Measurements from ENCODE around the gene SLC30A3.
"Not testable (repeated sequence)": the region's sequence is repeated elsewhere in the genome, so short reads cannot be mapped to it uniquely, and the experiment has no call there.

The SLC30A3 gene

GRCh38 chr2:27306573-27307286 is 43.9 kb upstream of the SLC30A3 start:
- TF ChIP-seq CTCF (conservative IDR thresholded peaks at IDR 0.05) = no peak
- no peak overlapping the region for H3K27ac ChIP-seq

- H3K27ac ChIP-seq = no peak overlapping the region
- TF ChIP-seq CTCF (conservative IDR thresholded peaks at IDR 0.05) = no peak
Measured at GRCh38 chr2:27306136-27306535, 43.3 kb upstream of the SLC30A3 start.

DNA sequence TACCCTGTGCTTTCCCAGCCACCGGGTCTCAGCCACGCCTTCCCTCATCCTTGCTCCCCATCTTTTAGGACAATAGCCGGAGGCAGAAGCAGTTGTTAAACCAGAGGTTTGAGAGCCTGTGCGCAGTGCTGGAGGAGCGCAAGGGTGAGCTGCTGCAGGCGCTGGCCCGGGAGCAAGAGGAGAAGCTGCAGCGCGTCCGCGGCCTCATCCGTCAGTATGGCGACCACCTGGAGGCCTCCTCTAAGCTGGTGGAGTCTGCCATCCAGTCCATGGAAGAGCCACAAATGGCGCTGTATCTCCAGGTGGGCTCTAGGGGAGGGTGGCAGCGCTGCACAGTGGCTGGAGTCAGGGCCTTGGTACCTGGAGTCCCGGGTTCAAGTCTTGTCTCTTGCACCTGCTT is 42.7 kb upstream of the SLC30A3 start:
- TF ChIP-seq CTCF (conservative IDR thresholded peaks at IDR 0.05) = no peak
- no peak overlapping the region for H3K27ac ChIP-seq

DNA sequence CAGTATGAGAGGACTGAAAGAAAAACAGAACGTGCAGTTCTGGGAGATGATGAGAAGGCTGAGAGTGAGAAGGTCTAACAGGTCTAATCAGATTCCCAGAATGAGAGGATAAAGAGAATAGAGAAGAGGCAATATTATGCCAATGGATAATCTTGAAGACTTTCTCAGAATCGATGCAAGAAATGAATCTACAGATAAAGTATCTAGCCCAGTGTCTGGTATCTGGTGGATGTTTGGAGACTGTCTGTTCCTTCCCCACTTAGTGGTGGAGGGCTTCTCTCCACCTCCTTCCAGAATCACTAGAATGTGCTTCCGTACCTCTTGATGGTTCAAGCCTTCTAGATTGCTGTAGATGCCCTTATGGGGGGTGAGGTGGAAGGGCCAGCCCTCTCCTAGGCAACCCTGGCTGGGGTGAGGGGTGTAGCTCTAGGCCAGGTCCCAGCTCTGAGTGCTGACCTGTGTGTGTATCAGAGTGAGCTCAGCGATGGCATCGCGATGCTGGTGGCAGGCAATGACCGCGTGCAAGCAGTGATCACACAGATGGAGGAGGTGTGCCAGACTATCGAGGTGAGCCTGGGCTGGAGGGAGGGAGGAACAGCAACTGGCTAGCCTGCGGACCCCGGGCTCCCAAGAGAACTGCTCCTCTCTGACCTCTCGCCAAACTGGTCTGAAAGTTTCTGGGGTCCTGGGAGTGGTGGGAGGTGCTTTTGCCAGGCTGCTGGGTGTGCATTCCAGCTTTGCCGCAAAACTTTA is 41.8 kb upstream of the SLC30A3 start:
- TF ChIP-seq CTCF (conservative IDR thresholded peaks at IDR 0.05) = no peak
- H3K27ac ChIP-seq = no peak overlapping the region

DNA sequence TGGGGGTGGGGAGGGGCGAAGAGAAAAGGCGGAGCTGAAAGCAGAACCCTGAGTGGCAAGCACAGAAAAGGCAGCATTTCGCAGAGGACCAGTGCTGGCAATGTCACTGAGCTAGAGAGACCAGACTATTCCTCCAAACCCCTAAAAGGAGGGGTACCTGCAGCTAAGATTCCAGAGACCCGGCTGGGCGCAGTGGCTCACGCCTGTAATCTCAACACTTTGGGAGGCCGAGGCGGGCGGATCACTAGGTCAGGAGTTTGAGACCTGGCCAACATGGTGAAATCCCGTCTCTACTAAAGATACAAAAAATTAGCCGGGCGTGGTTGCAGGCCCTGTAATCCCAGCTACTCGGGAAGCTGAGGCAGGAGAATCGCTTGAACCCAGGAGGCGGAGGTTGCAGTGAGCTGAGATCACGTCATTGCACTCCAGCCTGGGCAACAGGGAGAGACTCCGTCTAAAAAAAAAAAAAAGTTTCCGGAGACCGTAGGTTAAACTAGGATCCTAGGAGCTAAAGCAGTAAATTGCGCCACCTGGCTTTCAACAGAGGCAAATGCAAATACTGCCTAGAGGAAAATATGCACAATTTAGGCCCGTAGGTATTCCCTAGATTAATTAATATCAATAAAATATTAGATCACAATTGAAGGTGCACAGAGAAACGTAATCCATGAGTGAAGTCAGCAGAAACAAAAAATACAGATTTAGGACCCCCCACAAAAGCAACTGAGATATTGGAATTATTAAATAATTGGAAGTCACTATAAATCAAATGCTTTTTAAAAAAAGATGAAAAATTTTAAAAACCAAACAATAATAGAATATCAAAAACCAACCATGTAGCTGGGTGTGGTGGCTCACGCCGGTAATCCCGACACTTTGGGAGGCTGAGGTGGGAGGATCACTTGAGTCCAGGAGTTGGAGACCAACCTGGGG is 40.5 kb upstream of the SLC30A3 start:
- peak; percentile 90 for TF ChIP-seq CTCF (conservative IDR thresholded peaks at IDR 0.05)
- peak overlapping the region; percentile 71 for H3K27ac ChIP-seq

- not testable (repeated sequence) for H3K27ac ChIP-seq
Measured at GRCh38 chr2:27300606-27301005, 37.8 kb upstream of the SLC30A3 start.

- H3K27ac ChIP-seq = peak overlapping the region; percentile 77
- no peak for TF ChIP-seq CTCF (conservative IDR thresholded peaks at IDR 0.05)
Measured at GRCh38 chr2:27298391-27299080, 35.7 kb upstream of the SLC30A3 start.

Measured in VCaP (cell line).